Fibroblast of villous mesenchyme (primary cell): ENCODE data around the gene STMND1. TPM values are rescaled to one million over a fixed set of nuclear protein-coding genes. Genes with fewer than 3 reads are reported as not detected.

Source experiments
- DNase-seq: peaks from one replicate; pipeline ENCODE4 v3.0.0-alpha.2; 2010; ENCODE audit warnings: low read depth
- H3K4me3 ChIP-seq: 2 replicates; pipeline ENCODE4 v1.5.1; 2011; ENCODE audit warnings: low read depth, mild to moderate bottlenecking, low read length
- CTCF ChIP-seq: IDR thresholded peaks from 2 replicates; pipeline ENCODE4 v1.5.1; 2012; ENCODE audit warnings: low read depth, mild to moderate bottlenecking, low read length; ENCODE audit not compliant: insufficient read depth
- total RNA-seq: library from RNA; depleted of rRNA; stranded (reverse); fragments of >200 nt; gene quantifications from 2 replicates; pipeline ENCODE4 v1.2.3, GENCODE V29; 2012

Gene STMND1
- total RNA-seq, 1 donor, result under 0.01 TPM

- H3K4me3 ChIP-seq, result no peak overlapping the region
- DNase-seq, result no peak
- no peak for TF ChIP-seq CTCF
Measured at GRCh38 chr6:17083397-17083796, 18.5 kb upstream of the STMND1 start.

- peak; percentile 82 for DNase-seq
- no peak overlapping the region for H3K4me3 ChIP-seq
- TF ChIP-seq CTCF, result peak; percentile 64
Measured at GRCh38 chr6:17086469-17086868, 15.4 kb upstream of the STMND1 start.

- no peak for TF ChIP-seq CTCF
- DNase-seq, result no peak
- no peak overlapping the region for H3K4me3 ChIP-seq
Measured at GRCh38 chr6:17088091-17088611, 13.7 kb upstream of the STMND1 start.

- peak; percentile 58 for TF ChIP-seq CTCF
- DNase-seq, result no peak
Measured at GRCh38 chr6:17091122-17091521, 10.7 kb upstream of the STMND1 start.

GRCh38 chr6:17093686-17094085 lies 8.2 kb upstream of the STMND1 start:
- DNase-seq, result no peak
- H3K4me3 ChIP-seq, result no peak overlapping the region
- peak; percentile 18 for TF ChIP-seq CTCF

More at GRCh38 chr6:17091122-17091521, 10.7 kb upstream of the STMND1 start:
- no peak overlapping the region for H3K4me3 ChIP-seq

GRCh38 chr6:17096096-17096495 lies 5.8 kb upstream of the STMND1 start:
- DNase-seq, result no peak
- H3K4me3 ChIP-seq, result no peak overlapping the region
- no peak for TF ChIP-seq CTCF

GRCh38 chr6:17096652-17097051 lies 5.2 kb upstream of the STMND1 start:
- H3K4me3 ChIP-seq, result no peak overlapping the region
- no peak for TF ChIP-seq CTCF
- DNase-seq, result no peak
